Sigmoid colon (tissue), 7 donors: Measurements from ENCODE around the gene PDS5A. TPM values are rescaled to one million over a fixed set of nuclear protein-coding genes. Genes with fewer than 3 reads are reported as not detected.

ENCODE experiments used
- DNase-seq: peaks from one replicate; pipeline ENCODE4 v3.0.0-alpha.2; 2019
- H3K27ac ChIP-seq, 4 donors: fragments of 200-600 bp; sonication (generic); one replicate each; pipeline ENCODE4 v1.5.1; 2016 to 2019; ENCODE audit warnings: mild to moderate bottlenecking in 1 of 4
- H3K27me3 ChIP-seq, 3 donors: fragments of 200-600 bp; sonication (generic); one replicate each; pipeline ENCODE4 v1.5.1; 2019; ENCODE audit warnings: mild to moderate bottlenecking in 1 of 3
- H3K36me3 ChIP-seq, 4 donors: fragments of 200-600 bp; sonication (generic); one replicate each; pipeline ENCODE4 v1.5.1; 2016 to 2019
- H3K4me1 ChIP-seq, 4 donors: fragments of 200-600 bp; sonication (generic); one replicate each; pipeline ENCODE4 v1.5.1; 2017 to 2019
- H3K4me3 ChIP-seq, 4 donors: fragments of 200-600 bp; sonication (generic); one replicate each; pipeline ENCODE4 v1.5.1; 2017 to 2019; ENCODE audit warnings: mild to moderate bottlenecking in 2 of 4, moderate library complexity in 1 of 4
- H3K9me3 ChIP-seq, 4 donors: fragments of 200-600 bp in 3 of 4; sonication (generic) in 3 of 4; one replicate each; pipeline versions ENCODE4 v1.5.1 to v1.6.1; 2013 to 2019
- EP300 ChIP-seq, 4 donors: sonication (generic); formaldehyde crosslinking; IDR thresholded peaks; one replicate each; pipeline ENCODE4 v1.6.1; 2017; ENCODE audit warnings: antibody characterized with exemption in 4 of 4
- POLR2A ChIP-seq, 2 donors: fragments of 450-650 bp; IDR thresholded peaks; one replicate each; pipeline ENCODE4 v1.6.1; 2016; ENCODE audit warnings: antibody characterized with exemption in 2 of 2, mild to moderate bottlenecking in 2 of 2, moderate library complexity in 2 of 2
- POLR2AphosphoS5 ChIP-seq, 4 donors: sonication (generic); formaldehyde crosslinking; IDR thresholded peaks; one replicate each; pipeline ENCODE4 v1.6.1; 2017; ENCODE audit warnings: antibody characterized with exemption in 4 of 4
- WGBS, 2 donors: extraction: QIAGEN DNeasy Blood & Tissue Kit; methylation state at CpG; one replicate each; pipeline ENCODE4 v1.1.7; 2013; 5-methylcytosine and 5-hydroxymethylcytosine counted together
- intact Hi-C: fragments of 100-400 bp; cut with DNase I; formaldehyde crosslinking; loops from one replicate; pipeline ENCODE4 v1.15.1; 2023
- polyA plus RNA-seq, 3 donors: library from polyadenylated mRNA; stranded (reverse); fragments of 200-250 nt; gene quantifications; one replicate each; pipeline ENCODE4 v1.2.3, GENCODE V29; 2013
- total RNA-seq, 4 donors: library from RNA; depleted of rRNA; stranded (reverse); fragments of >200 nt; gene quantifications; one replicate each; pipeline ENCODE4 v1.1.0, GENCODE V29; 2016
- TF ChIP-seq, protein P1 (sequence below), 4 experiments: fragments of 450-650 bp in 3 of 4; fragments of 200-600 bp in 1 of 4; IDR thresholded peaks; one replicate each; pipeline ENCODE4 v1.5.1; 2016 to 2019; ENCODE audit warnings: antibody characterized with exemption in 4 of 4, mild to moderate bottlenecking in 3 of 4, moderate library complexity in 2 of 4
- donor health status: healthy with polysubstance abuse.
- donor health status: Bipolar disorder and iron deficiency.
- donor health status: healthy.

PDS5A gene
- total and polyA plus RNA-seq, 7 donors: 16.8 to 69.6 (median 57.1) TPM

DNA sequence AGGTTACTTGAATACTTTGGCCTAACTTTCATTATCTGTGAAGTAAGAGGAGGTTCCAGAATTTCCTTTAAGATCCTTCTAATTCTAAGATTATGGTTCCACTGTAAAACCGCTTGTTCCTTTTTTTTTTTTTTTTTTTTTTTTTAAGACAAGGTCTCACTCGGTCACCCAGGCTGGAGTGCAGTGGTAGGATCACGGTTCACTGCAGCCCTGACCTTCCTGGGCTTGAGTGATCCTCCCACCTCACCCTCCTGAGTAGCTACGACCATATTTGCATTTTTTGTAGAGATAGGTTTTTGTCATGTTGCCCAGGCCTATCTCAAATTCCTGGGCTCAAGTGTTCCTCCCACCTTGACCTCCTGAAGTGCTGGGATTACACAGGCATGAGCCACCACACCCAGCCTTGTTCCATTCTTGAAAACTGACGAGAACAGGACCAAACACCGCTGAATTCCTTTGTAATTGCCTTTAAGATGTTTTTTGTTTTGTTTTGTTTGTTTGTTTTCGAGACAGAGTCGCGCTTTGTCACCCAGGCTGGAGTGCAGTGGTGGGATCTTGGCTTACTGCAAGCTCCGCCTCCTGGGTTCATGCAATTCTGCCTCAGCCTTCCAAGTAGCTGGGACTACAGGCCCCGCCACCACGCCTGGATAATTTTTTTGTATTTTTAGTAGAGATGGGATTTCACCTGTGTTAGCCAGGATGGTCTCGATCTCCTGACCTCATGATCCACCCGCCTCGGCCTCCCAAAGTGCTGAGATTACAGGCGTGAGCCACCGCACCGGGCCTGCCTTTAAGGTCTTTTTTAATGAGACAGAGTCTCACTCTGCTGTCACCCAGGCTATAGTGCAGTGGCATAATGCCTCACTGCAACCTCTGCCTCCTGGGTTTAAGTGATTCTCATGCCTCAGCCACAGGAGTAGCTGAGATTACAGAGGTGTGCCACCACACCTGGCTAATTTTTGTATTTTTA lies 6.8 kb downstream of the PDS5A start:
- TF ChIP-seq, protein P1, sequence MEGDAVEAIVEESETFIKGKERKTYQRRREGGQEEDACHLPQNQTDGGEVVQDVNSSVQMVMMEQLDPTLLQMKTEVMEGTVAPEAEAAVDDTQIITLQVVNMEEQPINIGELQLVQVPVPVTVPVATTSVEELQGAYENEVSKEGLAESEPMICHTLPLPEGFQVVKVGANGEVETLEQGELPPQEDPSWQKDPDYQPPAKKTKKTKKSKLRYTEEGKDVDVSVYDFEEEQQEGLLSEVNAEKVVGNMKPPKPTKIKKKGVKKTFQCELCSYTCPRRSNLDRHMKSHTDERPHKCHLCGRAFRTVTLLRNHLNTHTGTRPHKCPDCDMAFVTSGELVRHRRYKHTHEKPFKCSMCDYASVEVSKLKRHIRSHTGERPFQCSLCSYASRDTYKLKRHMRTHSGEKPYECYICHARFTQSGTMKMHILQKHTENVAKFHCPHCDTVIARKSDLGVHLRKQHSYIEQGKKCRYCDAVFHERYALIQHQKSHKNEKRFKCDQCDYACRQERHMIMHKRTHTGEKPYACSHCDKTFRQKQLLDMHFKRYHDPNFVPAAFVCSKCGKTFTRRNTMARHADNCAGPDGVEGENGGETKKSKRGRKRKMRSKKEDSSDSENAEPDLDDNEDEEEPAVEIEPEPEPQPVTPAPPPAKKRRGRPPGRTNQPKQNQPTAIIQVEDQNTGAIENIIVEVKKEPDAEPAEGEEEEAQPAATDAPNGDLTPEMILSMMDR (IDR thresholded peaks at IDR 0.05): no peak
- TF ChIP-seq POLR2A (IDR thresholded peaks at IDR 0.05): no peak
- no peak for TF ChIP-seq EP300 (IDR thresholded peaks at IDR 0.05)
- no peak for TF ChIP-seq POLR2AphosphoS5 (IDR thresholded peaks at IDR 0.05)
- Histone ChIP-seq H3K9me3 (no peaks in the 10 kb centered on the region), H3K4me3 (no peak overlapping the region), H3K36me3 (peaks cover 0 to 29% (median 11%) of the 10 kb centered on the region in 4 donors), H3K27me3 (no peaks in the 10 kb centered on the region), H3K4me1 (peaks cover 0 to 46% (median 34%) of the 10 kb centered on the region in 4 donors), H3K27ac (no peak overlapping the region)
- intact Hi-C loops: no loop called here
- no peak for DNase-seq
- 81 to 83% methylated on average over 18 of the region's 18 CpGs for WGBS, 2 donors

DNA sequence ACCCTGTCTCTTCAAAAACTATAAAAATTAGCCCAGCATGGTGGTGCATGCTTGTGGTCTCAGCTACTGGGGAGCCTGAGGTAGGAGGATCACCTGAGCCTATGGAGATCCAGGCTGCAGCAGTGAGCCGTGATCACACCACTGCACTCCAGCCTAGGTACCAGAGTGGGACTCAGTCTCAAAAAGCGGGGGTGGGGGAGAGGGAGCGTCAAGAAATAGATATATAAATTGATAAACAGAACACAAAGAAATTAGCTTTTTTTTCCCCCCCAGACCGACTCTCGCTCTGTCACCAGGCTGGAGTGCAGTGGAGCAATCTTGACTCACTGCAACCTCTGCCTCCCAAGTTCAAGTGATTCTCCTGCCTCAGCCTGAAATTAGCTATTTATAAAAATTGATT lies 14.1 kb downstream of the PDS5A start:
- Histone ChIP-seq H3K27ac (no peak overlapping the region), H3K36me3 (no peaks in the 10 kb centered on the region), H3K4me1 (peaks cover 0 to 23% (median 10%) of the 10 kb centered on the region in 4 donors), H3K27me3 (no peaks in the 10 kb centered on the region), H3K4me3 (no peak overlapping the region), H3K9me3 (no peaks in the 10 kb centered on the region)
- intact Hi-C loops: no loop called here
- WGBS, 2 donors: 92 to 97% methylated on average over 5 of the region's 5 CpGs
- TF ChIP-seq POLR2A (IDR thresholded peaks at IDR 0.05) (no peak), POLR2AphosphoS5 (IDR thresholded peaks at IDR 0.05) (no peak), EP300 (IDR thresholded peaks at IDR 0.05) (no peak)
- TF ChIP-seq, protein P1 (IDR thresholded peaks at IDR 0.05): no peak
- DNase-seq: no peak

DNA sequence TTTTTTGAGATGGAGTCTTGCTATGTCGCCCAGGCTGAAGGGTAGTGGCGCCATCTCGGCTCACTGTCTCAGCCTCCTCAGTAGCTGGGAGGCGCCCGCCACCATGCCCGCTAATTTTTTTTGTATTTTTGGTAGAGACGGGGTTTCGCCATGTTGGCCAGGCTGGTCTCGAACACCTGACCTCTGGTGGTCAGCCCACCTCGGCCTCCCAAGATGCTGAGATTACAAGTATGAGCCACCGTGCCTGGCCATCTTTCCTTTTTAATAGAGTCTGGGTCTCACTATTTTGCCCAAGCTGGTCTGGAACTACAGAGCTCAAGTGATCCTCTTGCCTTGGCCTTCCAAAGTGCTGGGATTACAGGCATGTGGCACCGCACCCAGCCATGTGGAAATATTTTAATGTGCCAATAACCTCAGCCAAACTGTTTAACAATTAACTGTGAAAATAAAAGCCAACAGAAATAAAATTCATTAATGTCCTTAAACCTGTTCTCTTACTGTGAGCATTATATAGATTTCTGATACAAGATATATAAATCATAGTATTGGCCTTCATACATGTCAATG lies 16.3 kb downstream of the PDS5A start:
- H3K9me3 ChIP-seq: no peaks in the 10 kb centered on the region
- H3K36me3 ChIP-seq: no peaks in the 10 kb centered on the region
- no peak overlapping the region for H3K4me3 ChIP-seq
- DNase-seq: no peak
- no peaks in the 10 kb centered on the region for H3K27me3 ChIP-seq
- H3K27ac ChIP-seq: no peak overlapping the region
- peaks cover 0 to 18% (median 8%) of the 10 kb centered on the region in 4 donors for H3K4me1 ChIP-seq
- 97 to 98% methylated on average over 12 of the region's 12 CpGs for WGBS, 2 donors
- intact Hi-C loops: no loop called here
- no peak for TF ChIP-seq POLR2A (IDR thresholded peaks at IDR 0.05)
- no peak for TF ChIP-seq POLR2AphosphoS5 (IDR thresholded peaks at IDR 0.05)
- TF ChIP-seq, protein P1 (IDR thresholded peaks at IDR 0.05): no peak
- TF ChIP-seq EP300 (IDR thresholded peaks at IDR 0.05): no peak

DNA sequence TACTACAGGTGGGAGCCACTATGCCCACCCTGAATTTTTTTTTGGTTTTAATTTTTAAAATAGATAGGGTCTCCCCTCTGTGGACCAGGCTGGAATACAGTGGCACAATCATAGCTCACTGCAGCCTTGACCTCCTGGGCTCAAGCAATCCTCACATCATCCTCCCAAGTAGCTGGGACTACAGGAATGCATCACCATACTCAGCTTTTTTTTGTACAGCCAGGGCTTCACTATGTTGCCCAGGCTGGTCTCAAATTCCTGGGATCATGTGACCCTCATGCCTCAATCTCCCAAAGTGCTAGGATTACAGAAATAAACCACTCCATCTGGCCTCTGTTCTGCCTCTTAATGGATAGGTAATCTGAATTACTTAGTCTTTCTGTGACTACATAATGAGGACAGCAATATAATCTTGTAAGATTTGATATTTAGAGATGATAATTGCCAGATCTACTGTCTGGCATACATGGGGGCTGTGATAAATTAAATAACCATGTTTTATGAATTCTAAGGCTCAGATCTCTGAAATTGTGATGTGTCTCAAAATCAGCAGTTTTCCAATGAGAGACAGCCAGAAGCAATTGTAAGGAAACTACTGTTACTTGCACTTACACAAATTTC lies 26.7 kb downstream of the PDS5A start:
- Histone ChIP-seq H3K4me1 (peaks cover 0 to 26% (median 10%) of the 10 kb centered on the region in 4 donors), H3K27ac (no peak overlapping the region), H3K27me3 (no peaks in the 10 kb centered on the region), H3K4me3 (no peak overlapping the region), H3K36me3 (no peaks in the 10 kb centered on the region), H3K9me3 (no peaks in the 10 kb centered on the region)
- no peak for TF ChIP-seq POLR2AphosphoS5 (IDR thresholded peaks at IDR 0.05)
- no peak for TF ChIP-seq POLR2A (IDR thresholded peaks at IDR 0.05)
- TF ChIP-seq, protein P1 (IDR thresholded peaks at IDR 0.05): no peak
- no peak for TF ChIP-seq EP300 (IDR thresholded peaks at IDR 0.05)
- intact Hi-C loops: no loop called here
- DNase-seq: no peak
